GM19240 (cell line): ENCODE measurements around the gene PHACTR1.

Source experiments
- DNase-seq: peaks from one replicate; pipeline ENCODE4 v3.0.0; 2011; ENCODE audit warnings: low spot score; ENCODE audit not compliant: insufficient read length

PHACTR1 gene

GRCh38 chr6:13068586-13069210 is 352.1 kb downstream of the PHACTR1 start:
- DNase-seq, result no peak

- DNase-seq, result no peak
These were observed 355.2 kb downstream of the PHACTR1 start for GRCh38 chr6:13071550-13072345.

- DNase-seq, result no peak
These were observed 356.2 kb downstream of the PHACTR1 start for GRCh38 chr6:13072686-13073347.

GRCh38 chr6:13074415-13075140 is 358.0 kb downstream of the PHACTR1 start:
- DNase-seq, result no peak

DNA sequence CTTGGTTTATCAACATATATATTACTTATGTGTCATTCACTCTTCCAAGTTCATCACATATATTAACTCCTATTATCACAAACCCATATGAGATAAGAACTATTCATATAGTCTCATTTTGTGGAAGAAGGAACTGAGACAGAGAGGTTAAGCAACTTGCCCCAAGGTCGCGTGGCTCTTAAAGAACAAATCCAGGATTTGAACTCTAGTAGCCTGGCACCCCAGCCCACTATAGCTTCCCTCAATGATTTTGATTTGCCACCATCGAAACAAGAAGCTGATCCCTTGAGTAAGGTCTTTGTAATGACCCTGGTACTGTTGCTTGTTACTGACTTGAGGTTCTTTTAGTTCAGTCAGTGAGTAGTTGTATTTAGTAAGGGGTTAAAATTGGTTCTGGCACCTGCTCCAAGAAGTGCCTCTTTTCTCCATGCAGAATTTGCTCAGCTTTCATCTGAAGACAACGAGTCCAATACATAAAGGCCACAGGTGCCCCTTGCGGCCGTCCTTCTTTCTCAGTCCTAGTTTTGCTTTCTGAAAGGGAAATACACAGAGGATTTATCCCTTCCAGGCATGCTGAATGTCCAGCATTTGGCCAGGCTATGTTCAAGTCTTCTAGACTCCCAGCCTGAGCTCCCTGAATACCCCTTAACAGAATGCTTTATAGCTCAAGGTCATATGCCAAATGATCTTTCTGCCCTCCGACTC is 358.7 kb downstream of the PHACTR1 start:
- DNase-seq, result no peak

- DNase-seq, result no peak
These were observed 360.0 kb downstream of the PHACTR1 start for GRCh38 chr6:13076575-13076974.

- no peak for DNase-seq
These were observed 360.6 kb downstream of the PHACTR1 start for GRCh38 chr6:13077117-13077516.

DNA sequence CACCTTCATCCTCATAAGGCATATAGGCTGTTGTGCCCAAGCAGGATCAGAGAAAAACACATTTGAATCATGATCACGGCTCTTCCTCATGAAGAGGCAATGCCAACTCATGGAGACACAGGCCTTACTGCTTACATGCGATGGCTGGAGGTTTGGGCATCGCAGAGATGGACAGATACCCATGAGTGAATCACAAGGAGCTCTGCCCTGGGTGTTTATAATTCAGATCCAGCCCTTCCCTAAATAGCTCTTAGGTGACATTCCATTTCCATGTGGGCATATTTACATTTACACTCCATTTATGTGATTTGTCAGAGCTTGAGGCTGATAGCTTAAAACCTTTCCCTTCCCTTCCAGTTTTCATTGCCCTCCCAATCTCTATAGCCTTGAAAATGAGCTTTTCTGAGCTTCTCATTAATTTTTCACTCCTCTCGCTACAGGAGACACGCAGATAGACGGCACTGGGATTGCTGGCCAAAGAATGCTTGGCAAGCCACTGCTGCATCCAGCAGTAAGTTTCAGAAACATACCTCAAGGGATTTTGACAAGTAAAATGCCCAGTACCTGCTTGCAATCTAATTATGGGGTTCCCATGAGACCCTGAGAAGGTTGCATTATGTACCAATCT is 362.6 kb downstream of the PHACTR1 start:
- no peak for DNase-seq

GRCh38 chr6:13080462-13081188 is 364.1 kb downstream of the PHACTR1 start:
- DNase-seq, result no peak

DNA sequence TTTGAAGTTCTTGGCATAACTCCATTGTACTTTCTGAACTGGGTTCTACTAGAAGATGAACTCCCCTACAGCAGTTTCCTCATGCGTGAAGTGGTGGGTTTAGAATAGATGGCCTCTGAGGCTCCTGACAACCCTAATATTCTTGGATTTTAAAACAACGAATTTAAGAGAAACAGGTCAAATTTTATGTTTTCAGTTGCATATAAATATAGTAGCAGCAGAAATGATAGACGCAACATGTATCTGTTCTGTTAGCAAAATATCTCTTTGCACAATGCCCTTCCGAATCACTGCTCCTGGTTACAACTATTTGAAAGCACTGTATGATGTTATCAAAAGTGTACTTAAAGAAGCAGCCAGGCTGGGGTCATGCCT is 364.6 kb downstream of the PHACTR1 start:
- DNase-seq, result no peak

DNA sequence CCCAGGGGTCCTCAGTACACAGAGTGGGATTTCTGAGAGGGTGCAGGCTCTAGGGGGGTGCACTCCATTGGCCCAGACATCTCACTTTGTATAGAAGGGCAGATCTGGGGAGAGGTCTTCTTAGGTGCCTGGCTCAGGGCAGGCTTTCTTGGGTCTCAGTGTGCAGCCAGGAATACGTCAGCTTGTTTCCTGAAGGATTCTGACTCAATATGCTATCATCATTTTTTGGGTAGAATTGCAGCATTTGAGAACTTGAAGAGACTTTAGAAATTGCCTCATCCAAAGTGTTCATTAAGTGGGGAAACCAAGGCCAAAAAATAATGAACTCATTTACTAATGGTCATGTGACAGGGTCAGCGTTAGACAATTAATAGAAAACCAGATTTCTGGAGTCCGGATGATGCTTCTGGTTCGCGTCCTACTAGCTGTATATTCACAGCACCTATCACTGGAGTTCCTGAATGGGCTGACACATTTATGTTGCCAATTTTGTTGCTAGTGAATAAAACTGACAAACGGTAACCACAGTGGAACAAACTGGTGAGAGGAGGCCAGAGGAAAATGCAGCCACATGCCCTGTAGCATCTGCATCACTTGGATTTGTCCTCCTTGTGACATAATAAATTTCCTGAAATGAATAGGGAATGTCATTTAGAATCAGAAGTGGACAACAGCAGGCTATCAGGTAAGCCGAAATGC is 372.9 kb downstream of the PHACTR1 start:
- no peak for DNase-seq

DNA sequence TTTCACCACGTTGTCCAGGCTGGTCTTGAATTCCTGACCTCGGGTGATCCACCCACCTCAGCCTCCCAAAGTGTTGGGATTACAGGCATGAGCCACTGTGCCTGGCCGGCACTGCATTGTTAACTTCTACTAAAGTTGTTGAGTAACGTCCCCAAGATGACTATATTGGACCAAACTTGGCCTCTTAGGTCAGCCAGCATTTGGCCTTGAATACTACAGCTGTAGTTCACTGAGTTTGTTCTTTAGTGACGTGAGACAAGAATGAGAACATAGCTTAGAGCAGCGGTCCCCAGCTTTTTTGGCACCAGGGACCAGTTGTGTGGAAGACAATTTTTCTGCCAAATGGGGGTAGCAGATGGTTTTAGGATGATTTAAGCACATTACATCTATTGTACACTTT is 374.6 kb downstream of the PHACTR1 start:
- no peak for DNase-seq

DNA sequence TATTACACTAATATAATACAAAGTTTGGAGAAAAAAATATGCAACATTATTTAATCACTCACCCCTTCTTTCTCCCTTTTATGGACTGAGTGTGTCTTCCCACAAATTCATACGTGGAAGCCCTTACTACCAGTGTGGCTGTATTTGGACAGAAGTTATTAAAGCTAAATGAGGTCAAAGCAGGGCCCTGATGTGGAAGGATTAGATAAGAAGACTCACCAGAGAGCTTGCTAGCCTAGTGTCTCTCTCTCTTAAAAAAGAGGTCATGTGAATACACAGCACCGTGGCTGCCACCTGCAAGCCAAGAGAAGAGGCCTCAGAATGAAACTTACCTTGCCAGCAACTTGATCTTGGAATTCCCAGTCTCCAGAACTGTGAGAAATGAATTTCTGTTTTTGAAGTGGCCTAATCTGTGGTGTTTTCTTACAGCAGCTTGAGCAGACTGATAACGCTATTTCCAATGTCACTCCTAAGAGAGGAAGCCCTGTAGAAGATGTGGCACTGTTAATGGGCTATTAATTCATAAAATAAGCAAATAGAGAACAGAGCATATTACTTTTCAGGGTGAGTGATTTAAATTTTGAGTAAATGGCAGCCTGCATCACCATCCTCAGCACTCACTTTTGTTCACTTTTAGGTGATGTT is 378.3 kb downstream of the PHACTR1 start:
- no peak for DNase-seq

DNA sequence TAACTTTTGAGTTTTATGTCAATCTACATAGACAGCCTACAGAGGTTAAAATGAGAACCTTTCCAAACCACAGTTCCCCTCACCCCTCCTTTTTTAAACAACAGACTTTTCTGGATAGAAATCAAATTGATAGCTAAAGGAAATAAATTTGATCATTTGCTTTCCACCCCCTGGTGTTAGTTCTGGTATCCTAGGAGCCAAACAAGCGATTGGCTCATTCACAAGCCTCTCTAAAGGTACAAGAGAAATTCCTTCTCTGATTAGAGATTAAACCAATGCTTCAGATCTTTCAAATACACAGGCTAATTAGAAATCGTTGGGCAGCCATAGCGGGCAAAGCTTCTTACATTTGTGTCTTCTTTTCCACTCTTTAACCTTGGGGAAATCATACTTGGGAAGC is 379.5 kb downstream of the PHACTR1 start:
- DNase-seq, result no peak

DNA sequence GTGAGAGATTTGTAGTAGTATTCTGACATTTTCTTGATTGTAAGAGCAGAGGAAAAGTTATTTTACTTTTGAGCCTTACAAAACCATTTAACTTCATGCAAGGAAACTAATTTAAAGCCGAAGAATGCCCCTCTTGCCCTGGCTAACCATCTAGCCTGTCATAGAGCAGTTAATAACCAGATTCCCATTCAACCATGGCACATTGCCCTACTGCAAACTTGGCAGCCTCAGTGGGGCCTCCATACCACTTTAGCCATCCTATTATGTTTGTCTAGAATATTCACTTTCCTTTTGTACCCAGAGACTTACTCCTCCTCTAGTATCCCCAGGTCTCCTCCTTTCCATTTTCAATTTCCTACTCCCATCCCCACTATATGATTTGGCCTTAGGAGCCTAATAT is 380.9 kb downstream of the PHACTR1 start:
- DNase-seq, result no peak

- no peak for DNase-seq
These were observed 381.4 kb downstream of the PHACTR1 start for GRCh38 chr6:13098006-13098405.

- no peak for DNase-seq
These were observed 382.4 kb downstream of the PHACTR1 start for GRCh38 chr6:13098793-13099570.

- DNase-seq, result no peak
These were observed 383.2 kb downstream of the PHACTR1 start for GRCh38 chr6:13099771-13100170.
